K562 (cell line): ENCODE data around the gene CACNB1. TPM values are rescaled to one million over a fixed set of nuclear protein-coding genes. Genes with fewer than 3 reads are reported as not detected.

Source experiments
- ATAC-seq: fragments of 200-7000 bp; cut with Tn5 transposase; 3 replicates; pipeline ENCODE4 v1.9.1; 2020; ENCODE audit warnings: moderate library complexity
- BruUV-seq: library from RNA; stranded (reverse); fragments of 400-500 nt; replicated peaks from 2 replicates; lab custom pipeline; 2021; lab: Mats Ljungman, UMichigan
- CTCF ChIA-PET: fragments of 300-600 bp; formaldehyde crosslinking; extraction: SDS; loops from one replicate; lab custom pipeline; 2021; ENCODE audit warnings: low intra/inter-chr PET ratio; lab: Yijun Ruan, JAX
- POLR2A ChIA-PET: fragments of 300-600, 350-650 bp; sonication (Branson Sonifier 250); formaldehyde crosslinking; extraction: SDS; loops from one replicate; lab custom pipeline; 2021; ENCODE audit warnings: antibody characterized with exemption, inconsistent platforms; lab: Yijun Ruan, JAX
- DNase-seq, 4 experiments: peaks; one replicate each; pipeline versions ENCODE4 v3.0.0 to v3.0.0-alpha.2; 2011 to 2018; ENCODE audit warnings: low spot score in 3 of 4, mixed read lengths in 3 of 4; ENCODE audit errors: extremely low read depth in 1 of 4
- FAIRE-seq: peaks from 2 replicates; lab custom pipeline; 2011; peaks lifted over from hg19 to GRCh38; lab: Jason Lieb, UNC
- H2AFZ ChIP-seq: 2 replicates; pipeline ENCODE4 v1.6.0; 2011; ENCODE audit warnings: low read depth, low read length, control low read depth, inconsistent platforms
- H3K27ac ChIP-seq: fragments of 200-600 bp; 3 replicates; pipeline ENCODE4 v1.8.0; 2011; ENCODE audit warnings: low read depth, mild to moderate bottlenecking, control low read depth, inconsistent platforms, low read length, moderate library complexity, mixed read lengths; ENCODE audit errors: extremely low read depth
- H3K27me3 ChIP-seq, 2 experiments: fragments of 300-600 bp in 1 of 2; 2 replicates in 1 of 2; 3 replicates in 1 of 2; pipeline versions ENCODE4 v1.6.0 to v1.8.0; 2011; ENCODE audit warnings: inconsistent platforms in 2 of 2, low read length in 2 of 2, mild to moderate bottlenecking in 1 of 2, mixed read lengths in 1 of 2, moderate library complexity in 1 of 2; ENCODE audit not compliant: control insufficient read depth in 2 of 2, insufficient read depth in 2 of 2
- H3K36me3 ChIP-seq: fragments of 300-600 bp; 3 replicates; pipeline ENCODE4 v1.8.0; 2011; ENCODE audit warnings: mild to moderate bottlenecking, low read length, inconsistent platforms; ENCODE audit not compliant: control insufficient read depth, insufficient read depth
- H3K4me1 ChIP-seq, 2 experiments: fragments of 200-600 bp in 1 of 2; replicated peaks in 1 of 2; 2 replicates in 1 of 2; 3 replicates in 1 of 2; pipeline versions ENCODE4 v1.5.1 to v1.8.0; 2011; ENCODE audit warnings: inconsistent platforms in 2 of 2, low read length in 2 of 2, mild to moderate bottlenecking in 1 of 2, mixed read lengths in 1 of 2, moderate library complexity in 1 of 2; ENCODE audit not compliant: control insufficient read depth in 2 of 2, insufficient read depth in 2 of 2
- H3K4me2 ChIP-seq: 2 replicates; pipeline ENCODE4 v1.6.1; 2011; ENCODE audit warnings: low read length, control low read depth, inconsistent platforms, mixed read lengths; ENCODE audit not compliant: insufficient read depth
- H3K4me3 ChIP-seq: fragments of 200-600 bp; sonication (generic), shearing (Covaris generic); 2 replicates; pipeline ENCODE4 v1.5.1; 2016; ENCODE audit warnings: control low read depth, inconsistent platforms
- H3K79me2 ChIP-seq: fragments of 200-600 bp; 3 replicates; pipeline ENCODE4 v1.8.0; 2011; ENCODE audit warnings: low read length, inconsistent platforms; ENCODE audit not compliant: control insufficient read depth, insufficient read depth
- H3K9ac ChIP-seq, 2 experiments: 2 replicates each; pipeline versions ENCODE4 v1.6.0 to v1.6.1; 2011; ENCODE audit warnings: low read depth in 2 of 2, low read length in 2 of 2, control low read depth in 1 of 2, inconsistent platforms in 1 of 2, mild to moderate bottlenecking in 1 of 2, mixed read lengths in 1 of 2; ENCODE audit not compliant: insufficient read depth in 1 of 2
- H3K9me1 ChIP-seq: one replicate; pipeline ENCODE4 v1.6.0; 2011; ENCODE audit warnings: inconsistent platforms, mild to moderate bottlenecking, low read length, moderate library complexity; ENCODE audit not compliant: control insufficient read depth, insufficient read depth
- H3K9me3 ChIP-seq: replicated peaks from 2 replicates; pipeline ENCODE4 v1.5.1; 2011; ENCODE audit warnings: low read depth, low read length, inconsistent platforms; ENCODE audit not compliant: control insufficient read depth, insufficient read depth
- H4K20me1 ChIP-seq: replicated peaks from 2 replicates; pipeline ENCODE4 v1.6.1; 2011; ENCODE audit warnings: low read length, inconsistent platforms, mixed read lengths; ENCODE audit not compliant: control insufficient read depth, insufficient read depth
- E2F6 ChIP-seq, 2 experiments: IDR thresholded peaks; 2 replicates each; pipeline ENCODE4 v1.6.1; 2011; ENCODE audit warnings: borderline replicate concordance in 1 of 2, control low read depth in 1 of 2, low read depth in 1 of 2, low read length in 1 of 2, mild to moderate bottlenecking in 1 of 2, mixed read lengths in 1 of 2, moderate library complexity in 1 of 2; ENCODE audit not compliant: insufficient read depth in 1 of 2, insufficient read length in 1 of 2, poor library complexity in 1 of 2, severe bottlenecking in 1 of 2; ENCODE audit errors: extremely low read depth in 1 of 2
- FOXM1 ChIP-seq, 2 experiments: fragments of 450-650 bp in 1 of 2; sonication (generic) in 1 of 2; formaldehyde crosslinking in 1 of 2; IDR thresholded peaks; 2 replicates each; pipeline versions ENCODE4 v1.6.1 to v1.9.0; 2017 to 2022; ENCODE audit warnings: low read depth in 2 of 2, mild to moderate bottlenecking in 2 of 2, missing genetic modification reagents in 1 of 2, moderate library complexity in 1 of 2
- XRCC5 ChIP-seq: fragments of 200-400 bp; formaldehyde crosslinking; IDR thresholded peaks from 2 replicates; pipeline ENCODE4 v1.6.1; 2017; ENCODE audit warnings: low read depth, mild to moderate bottlenecking, low read length
- ZNF717 ChIP-seq: fragments of 250-450 bp; sonication (Bioruptor Pico); IDR thresholded peaks from 2 replicates; pipeline ENCODE4 v1.5.0; 2021
- WGBS: fragments of 100-300 bp; shearing (Covaris generic); methylation state at CpG from one replicate; pipeline ENCODE4 v1.1.6; 2016; ENCODE audit warnings: low coverage, mixed read lengths; ENCODE audit not compliant: insufficient coverage; ENCODE audit errors: missing lambda C conversion rate; 5-methylcytosine and 5-hydroxymethylcytosine counted together
- in situ Hi-C: fragments of 300-500 bp; cut with MboI; formaldehyde crosslinking; loops from 4 replicates; pipeline ENCODE4 v1.15.0; 2018; ENCODE audit warnings: inconsistent platforms, mixed read lengths
- intact Hi-C: fragments of 100-400 bp; cut with micrococcal nuclease; formaldehyde crosslinking; loops from 2 replicates; pipeline ENCODE4 v1.14.2; 2022
- polyA plus RNA-seq, 8 experiments: library from polyadenylated mRNA; depleted of rRNA in 4 of 8; stranded (reverse) in 5 of 8; unstranded in 3 of 8; fragments of >200 nt; fragmentation: Nextera tagmentation in 2 of 8; fragmentation: Illumina TruSeq in 1 of 8; extraction: Ambion mirVana in 2 of 8; extraction: Trizol in 1 of 8; gene quantifications; 2 replicates each; pipeline versions ENCODE4 v1.2.1 to v1.2.3, GENCODE V29; 2011 to 2014; ENCODE audit warnings: inconsistent platforms in 1 of 8, missing spikeins in 1 of 8
- total RNA-seq, 7 experiments: library from RNA; depleted of rRNA in 6 of 7; stranded (reverse); fragments of >200 nt in 6 of 7; fragmentation: Illumina TruSeq in 2 of 7; extraction: Trizol in 2 of 7; gene quantifications; 2 replicates each; pipeline versions ENCODE4 v1.2.1 to v1.2.3, GENCODE V29; 2011 to 2021; ENCODE audit warnings: low replicate concordance in 1 of 7

Gene CACNB1
- total and polyA plus RNA-seq, 9 of the 15 experiments (the other 6 are each of a cell fraction or from before 2014, with no cell fraction given) = 0.08 to 7.4 (median 3.0) TPM

- peaks cover 4% of the 10 kb centered on the region for H3K9me1 ChIP-seq
- no peaks in the 10 kb centered on the region for H3K79me2 ChIP-seq
- POLR2A ChIA-PET = interaction anchor here (2.1 kb wide), 1 partner anchor 11 kb away, joined by 16 read pairs; the partner anchor contains the start of gene RPL19
- no peak overlapping the region for H3K4me2 ChIP-seq
- H3K36me3 ChIP-seq = peaks cover 2% of the 10 kb centered on the region; the same call in 1 of the 3 replicates
- H3K9ac ChIP-seq = peak overlapping the region in 1 of 2 experiments; percentile 74; a peak in 2 of 4 replicates
- BruUV-seq = no TSS peak
- 33% methylated on average over 18 of the region's 22 CpGs for WGBS
- H3K4me3 ChIP-seq = no peak overlapping the region
- intact Hi-C loops = no loop called here
- no peak for DNase-seq
- peaks cover 0 to 32% of the 10 kb centered on the region in 2 experiments; a peak in 3 of 5 replicates for H3K4me1 ChIP-seq
- peak in 1 of 2 experiments; percentile 58 for TF ChIP-seq E2F6 (IDR thresholded peaks at IDR 0.05; ENCODE audit: borderline replicate concordance in 1 of 2, extremely low read depth in 1 of 2, insufficient read depth in 1 of 2, insufficient read length in 1 of 2, low read depth in 1 of 2, low read length in 1 of 2, poor library complexity in 1 of 2, severe bottlenecking in 1 of 2)
- TF ChIP-seq FOXM1 (IDR thresholded peaks at IDR 0.05; ENCODE audit: low read depth) = no peak
- TF ChIP-seq FOXM1 (CRISPR knock-in tag; IDR thresholded peaks at IDR 0.05; ENCODE audit: low read depth) = no peak
- TF ChIP-seq ZNF717 (CRISPR knock-in tag) = no peak
- TF ChIP-seq XRCC5 = no peak
- TF ChIP-seq, all 486 proteins: peak for 1
- Histone ChIP-seq H3K27ac (no peak overlapping the region), H4K20me1 (no peaks in the 10 kb centered on the region), H3K9me3 (no peaks in the 10 kb centered on the region), H2AFZ (no peak overlapping the region), H3K27me3 (peaks cover 0 to 41% of the 10 kb centered on the region in 2 experiments; a peak in 2 of 5 replicates)
- in situ Hi-C loops = no loop called here
- CTCF ChIA-PET = interaction anchor here (1.5 kb wide), 1 partner anchor 29 kb away, joined by 3 read pairs; no protein-coding TSS in a partner anchor
- FAIRE-seq (no peak), ATAC-seq (no peak)
These were observed 12.6 kb upstream of the CACNB1 start for GRCh38 chr17:39210093-39210434.
